Thoracic aorta (tissue), 2 donors: ENCODE results near the gene DNAAF1. TPM values are rescaled to one million over a fixed set of nuclear protein-coding genes. Genes with fewer than 3 reads are reported as not detected.
"Not testable (repeated sequence)": the region's sequence is repeated elsewhere in the genome, so short reads cannot be mapped to it uniquely, and the experiment has no call there.

Experiments used
- ATAC-seq: fragments of 150-250 bp; one replicate; pipeline ENCODE4 v1.8.0; 2017; ENCODE audit warnings: low read depth; ENCODE audit not compliant: insufficient number of reproducible peaks, low FRiP score
- DNase-seq: peaks from one replicate; pipeline ENCODE4 v3.0.0-alpha.2; 2020; ENCODE audit warnings: low spot score
- H3K27ac ChIP-seq, 2 donors: fragments of 200-600 bp; sonication (generic); 1 replicate in 1 of 2; 2 replicates in 1 of 2; pipeline ENCODE4 v1.5.1; 2016; ENCODE audit warnings: mild to moderate bottlenecking in 2 of 2, moderate library complexity in 2 of 2
- H3K27me3 ChIP-seq: fragments of 200-600 bp; sonication (generic); replicated peaks from 2 replicates; pipeline ENCODE4 v1.6.0; 2016; ENCODE audit warnings: mild to moderate bottlenecking; ENCODE audit not compliant: insufficient read depth
- H3K36me3 ChIP-seq: fragments of 200-600 bp; sonication (generic); one replicate; pipeline ENCODE4 v1.5.1; 2016
- H3K4me1 ChIP-seq, 2 donors: fragments of 200-600 bp; sonication (generic); 1 replicate in 1 of 2; 2 replicates in 1 of 2; pipeline versions ENCODE4 v1.5.1 to v1.6.0; 2016; ENCODE audit warnings: low read depth in 2 of 2, mild to moderate bottlenecking in 1 of 2; ENCODE audit not compliant: control insufficient read depth in 1 of 2
- H3K4me3 ChIP-seq: fragments of 200-600 bp; sonication (generic); 2 replicates; pipeline ENCODE4 v1.5.1; 2016; ENCODE audit warnings: mild to moderate bottlenecking
- H3K9me3 ChIP-seq: fragments of 200-600 bp; sonication (generic); 2 replicates; pipeline ENCODE4 v1.5.1; 2016
- CTCF ChIP-seq: fragments of 200-600 bp; sonication (generic); IDR thresholded peaks from one replicate; pipeline ENCODE4 v1.5.1; 2019; ENCODE audit warnings: antibody characterized with exemption
- total RNA-seq, 2 donors: library from RNA; depleted of rRNA; stranded (reverse); fragments of >200 nt; gene quantifications; one replicate each; pipeline versions ENCODE4 v1.1.0 to v1.2.3, GENCODE V29; 2016

DNAAF1 gene
- total RNA-seq, 2 donors from 2014 or later = not detected

DNA sequence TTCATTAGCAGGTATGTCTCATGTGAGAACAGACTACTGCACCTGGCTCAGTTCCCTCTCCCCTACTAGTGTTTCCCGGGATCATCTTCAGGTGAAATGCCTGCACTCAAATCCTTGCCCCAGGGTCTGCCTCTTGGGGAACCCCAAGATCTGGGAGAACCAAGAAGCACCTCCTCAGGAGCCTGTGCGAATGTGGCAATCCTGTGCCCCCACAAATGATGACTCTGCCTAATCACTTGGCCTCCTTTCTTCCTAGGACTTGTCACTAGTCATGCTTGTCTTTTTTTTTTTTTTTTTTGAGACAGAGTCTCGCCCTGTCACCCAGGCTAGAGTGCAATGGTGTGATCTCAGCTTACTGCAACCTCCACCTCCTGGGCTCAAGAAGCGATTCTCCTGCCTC lies 67.5 kb downstream of the DNAAF1 start:
- DNase-seq (no peak), ATAC-seq (no peak)
- Histone ChIP-seq H3K4me3 (no peak overlapping the region), H3K36me3 (no peaks in the 10 kb centered on the region), H3K9me3 (no peaks in the 10 kb centered on the region), H3K27me3 (no peaks in the 10 kb centered on the region), H3K27ac (no peak overlapping the region), H3K4me1 (peaks cover 0 to 5% of the 10 kb centered on the region in 2 donors)
- no peak for TF ChIP-seq CTCF

GRCh38 chr16:84214451-84215066 lies 69.5 kb downstream of the DNAAF1 start:
- no peak for TF ChIP-seq CTCF
- DNase-seq (no peak), ATAC-seq (no peak)

GRCh38 chr16:84215531-84215930 lies 70.4 kb downstream of the DNAAF1 start:
- no peak for TF ChIP-seq CTCF
- ATAC-seq = no peak

More at GRCh38 chr16:84214451-84215066, 69.5 kb downstream of the DNAAF1 start:
- H3K27me3 ChIP-seq = no peaks in the 10 kb centered on the region
- no peaks in the 10 kb centered on the region for H3K9me3 ChIP-seq
- H3K4me3 ChIP-seq = no peak overlapping the region
- H3K27ac ChIP-seq = no peak overlapping the region
- H3K36me3 ChIP-seq = no peaks in the 10 kb centered on the region
- H3K4me1 ChIP-seq = peaks cover 0 to 5% of the 10 kb centered on the region in 2 donors

DNA sequence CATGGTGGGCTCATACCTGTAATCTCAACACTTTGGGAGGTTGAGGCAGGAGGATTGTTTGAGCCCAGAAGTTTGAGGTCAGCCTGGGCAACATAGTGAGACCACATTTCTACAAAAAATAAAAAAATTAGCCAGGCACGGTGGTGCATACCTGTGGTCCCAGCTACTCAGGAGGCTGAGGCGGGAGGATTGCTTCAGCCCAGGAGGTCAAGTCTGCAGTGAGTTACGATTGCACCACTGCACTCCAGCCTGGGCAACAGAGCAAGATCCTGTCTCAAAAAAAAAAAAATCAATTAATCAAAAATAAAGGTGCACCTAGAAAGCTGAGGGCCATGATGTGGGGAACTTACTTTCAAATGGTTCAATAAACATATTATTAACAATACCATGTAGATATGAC lies 71.0 kb downstream of the DNAAF1 start:
- not testable (repeated sequence) for H3K9me3 ChIP-seq, H3K4me1 ChIP-seq, H3K36me3 ChIP-seq, DNase-seq, ATAC-seq, H3K27ac ChIP-seq, H3K4me3 ChIP-seq, H3K27me3 ChIP-seq

More at GRCh38 chr16:84215531-84215930, 70.4 kb downstream of the DNAAF1 start:
- no peak for DNase-seq
- H3K36me3 ChIP-seq = no peaks in the 10 kb centered on the region
- no peak overlapping the region for H3K27ac ChIP-seq
- no peaks in the 10 kb centered on the region for H3K27me3 ChIP-seq
- H3K4me1 ChIP-seq = peaks cover 0 to 5% of the 10 kb centered on the region in 2 donors
- H3K9me3 ChIP-seq = no peaks in the 10 kb centered on the region
- H3K4me3 ChIP-seq = no peak overlapping the region

DNA sequence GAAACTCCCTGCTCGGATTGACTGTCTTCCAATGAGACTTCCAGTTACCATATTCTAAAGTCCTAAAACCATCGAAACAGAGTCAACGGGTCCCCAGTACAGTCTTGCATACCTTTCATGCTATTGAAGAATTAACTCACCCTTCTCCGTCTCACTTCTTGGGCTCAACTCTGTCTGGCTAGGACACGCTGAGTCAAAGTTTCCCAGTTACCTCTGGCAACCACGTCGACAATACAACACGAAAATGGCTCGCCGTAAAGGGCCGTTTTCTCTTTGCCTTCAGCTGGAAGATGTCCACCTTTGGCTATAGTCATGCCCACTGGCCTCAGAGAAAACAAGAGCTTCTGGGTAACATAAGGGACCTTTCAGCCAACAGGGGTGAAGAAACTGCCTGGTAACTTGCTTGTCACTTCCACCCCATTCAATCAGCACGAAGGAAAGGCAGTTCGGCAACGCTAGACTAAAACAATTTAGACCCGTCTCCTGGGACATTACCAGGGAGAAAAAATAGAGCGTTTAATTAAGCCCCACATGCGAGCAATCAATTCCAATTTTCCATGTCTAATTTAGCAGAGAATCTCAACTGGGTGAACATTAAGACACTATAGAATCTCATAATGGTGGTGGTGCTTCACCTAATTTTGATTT lies 73.2 kb downstream of the DNAAF1 start:
- H3K4me3 ChIP-seq = no peak overlapping the region
- ATAC-seq (no peak), DNase-seq (no peak)
- H3K27ac ChIP-seq = no peak overlapping the region
- H3K36me3 ChIP-seq = no peaks in the 10 kb centered on the region
- no peak for TF ChIP-seq CTCF
- no peaks in the 10 kb centered on the region for H3K9me3 ChIP-seq
- H3K27me3 ChIP-seq = no peaks in the 10 kb centered on the region
- peaks cover 0 to 5% of the 10 kb centered on the region in 2 donors for H3K4me1 ChIP-seq
